SJSA1 (cell line): ENCODE results near the gene SHOC2. TPM values are rescaled to one million over a fixed set of nuclear protein-coding genes. Genes with fewer than 3 reads are reported as not detected.

ENCODE experiments used
- DNase-seq, 2 experiments: peaks; one replicate each; pipeline ENCODE4 v3.0.0-alpha.2; 2015 to 2020; ENCODE audit warnings: low spot score in 2 of 2, low read depth in 1 of 2
- H3K27ac ChIP-seq: fragments of 250-450 bp; sonication (Bioruptor Pico); 2 replicates; pipeline ENCODE4 v1.5.1; 2020; ENCODE audit warnings: mild to moderate bottlenecking, moderate library complexity
- H3K27me3 ChIP-seq: fragments of 250-450 bp; sonication (Bioruptor Pico); replicated peaks from 2 replicates; pipeline ENCODE4 v1.5.1; 2020; ENCODE audit warnings: mild to moderate bottlenecking, moderate library complexity
- H3K36me3 ChIP-seq: fragments of 250-450 bp; sonication (Bioruptor Pico); 2 replicates; pipeline ENCODE4 v1.5.1; 2020; ENCODE audit warnings: mild to moderate bottlenecking
- H3K4me1 ChIP-seq: fragments of 250-450 bp; sonication (Bioruptor Pico); replicated peaks from 2 replicates; pipeline ENCODE4 v1.6.1; 2021; ENCODE audit warnings: mild to moderate bottlenecking
- H3K4me3 ChIP-seq: fragments of 250-450 bp; sonication (Bioruptor Pico); 2 replicates; pipeline ENCODE4 v1.5.1; 2020; ENCODE audit warnings: mild to moderate bottlenecking
- H3K9me3 ChIP-seq: fragments of 250-450 bp; sonication (Bioruptor Pico); replicated peaks from 2 replicates; pipeline ENCODE4 v1.5.1; 2020; ENCODE audit warnings: mild to moderate bottlenecking
- total RNA-seq: library from RNA; depleted of rRNA; stranded (reverse); fragments of >200 nt; shearing (Covaris generic); gene quantifications from 2 replicates; pipeline ENCODE4 v1.2.3, GENCODE V29; 2014

Gene SHOC2
- total RNA-seq, 1 experiment from 2014 or later: 51.5 TPM

GRCh38 chr10:110944792-110945396, 25.5 kb downstream of the SHOC2 start:
- H3K4me3 ChIP-seq: no peak overlapping the region
- no peak for DNase-seq
- peaks cover 48% of the 10 kb centered on the region for H3K36me3 ChIP-seq
- H3K9me3 ChIP-seq: no peaks in the 10 kb centered on the region
- H3K27ac ChIP-seq: no peak overlapping the region
- no peaks in the 10 kb centered on the region for H3K4me1 ChIP-seq
- no peaks in the 10 kb centered on the region for H3K27me3 ChIP-seq

DNA sequence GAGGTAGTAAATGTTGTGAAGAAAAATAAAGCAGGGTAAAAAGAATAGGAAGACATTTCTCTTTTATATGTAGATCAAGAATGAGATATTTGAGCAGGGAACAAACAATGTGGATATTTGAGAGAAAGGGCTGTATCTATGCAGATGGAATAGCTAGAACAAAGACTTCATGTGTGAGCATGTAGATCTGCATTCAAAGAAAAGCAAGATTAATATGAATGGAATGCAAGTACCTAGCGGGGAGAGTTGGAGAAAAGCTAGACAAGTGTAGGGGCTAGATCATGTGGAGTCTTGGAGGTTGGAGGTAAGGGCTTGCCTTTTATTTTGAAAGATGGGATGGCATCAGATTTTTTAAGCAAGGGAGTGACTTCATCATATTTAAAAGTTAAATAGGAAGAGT, 27.1 kb downstream of the SHOC2 start:
- DNase-seq: no peak
- Histone ChIP-seq H3K9me3 (no peaks in the 10 kb centered on the region), H3K27me3 (no peaks in the 10 kb centered on the region), H3K4me3 (no peak overlapping the region), H3K27ac (no peak overlapping the region), H3K36me3 (peaks cover 52% of the 10 kb centered on the region), H3K4me1 (no peaks in the 10 kb centered on the region)

DNA sequence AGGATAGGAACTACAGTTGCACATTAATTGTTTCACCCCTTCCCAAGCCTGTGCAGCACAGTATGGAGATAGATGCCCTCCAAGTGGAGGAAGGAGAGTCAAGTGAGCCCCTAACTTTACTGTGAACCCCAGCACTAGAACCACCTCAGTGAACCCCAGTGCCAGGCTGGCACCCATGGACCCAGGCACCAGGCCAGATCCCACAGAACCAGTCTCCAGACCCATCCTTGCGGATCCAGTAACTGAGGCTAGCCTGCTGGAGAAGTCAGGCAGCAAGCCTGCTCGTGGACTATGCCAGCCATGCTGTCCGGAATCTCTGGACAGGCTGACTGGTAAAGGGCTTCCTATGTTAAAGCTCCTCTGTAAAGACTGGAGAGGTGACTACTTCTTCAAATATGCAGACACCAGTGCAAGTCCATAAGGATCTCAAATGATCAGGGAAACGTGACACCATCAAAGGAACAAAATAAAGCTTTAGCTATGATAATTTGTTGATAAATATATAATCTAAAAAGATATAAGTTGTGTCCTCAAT, 27.7 kb downstream of the SHOC2 start:
- Histone ChIP-seq H3K4me1 (no peaks in the 10 kb centered on the region), H3K27me3 (no peaks in the 10 kb centered on the region), H3K36me3 (peaks cover 52% of the 10 kb centered on the region), H3K27ac (no peak overlapping the region), H3K4me3 (no peak overlapping the region), H3K9me3 (no peaks in the 10 kb centered on the region)
- DNase-seq: no peak

- peaks cover 25% of the 10 kb centered on the region for H3K36me3 ChIP-seq
- no peaks in the 10 kb centered on the region for H3K4me1 ChIP-seq
- no peak overlapping the region for H3K4me3 ChIP-seq
- H3K27ac ChIP-seq: no peak overlapping the region
- no peak for DNase-seq
- H3K9me3 ChIP-seq: no peaks in the 10 kb centered on the region
- no peaks in the 10 kb centered on the region for H3K27me3 ChIP-seq
Measured at GRCh38 chr10:110951381-110951780, 32.0 kb downstream of the SHOC2 start.

DNA sequence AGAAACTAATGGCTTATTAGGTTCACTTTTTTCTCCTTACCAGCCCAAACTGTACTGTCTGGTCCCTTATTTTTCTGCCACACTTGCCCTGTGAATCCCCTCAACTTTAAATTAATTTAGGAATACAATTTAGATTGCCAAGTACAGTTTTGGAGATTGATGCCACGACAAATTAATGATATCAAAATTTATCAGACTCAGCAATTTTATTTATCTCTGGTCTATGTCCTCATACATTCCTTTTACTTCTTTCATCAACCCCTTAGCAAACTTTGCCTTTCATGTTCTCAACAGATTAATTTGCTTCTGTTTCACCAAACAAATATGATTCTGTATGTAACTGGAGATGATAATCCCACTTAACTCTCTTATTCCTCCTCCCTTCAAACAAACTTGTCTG, 38.2 kb downstream of the SHOC2 start:
- H3K27ac ChIP-seq: no peak overlapping the region
- H3K4me3 ChIP-seq: no peak overlapping the region
- H3K36me3 ChIP-seq: no peaks in the 10 kb centered on the region; the same call in none of the 2 replicates
- DNase-seq: no peak
- H3K9me3 ChIP-seq: no peaks in the 10 kb centered on the region
- H3K4me1 ChIP-seq: no peaks in the 10 kb centered on the region
- H3K27me3 ChIP-seq: no peaks in the 10 kb centered on the region

DNA sequence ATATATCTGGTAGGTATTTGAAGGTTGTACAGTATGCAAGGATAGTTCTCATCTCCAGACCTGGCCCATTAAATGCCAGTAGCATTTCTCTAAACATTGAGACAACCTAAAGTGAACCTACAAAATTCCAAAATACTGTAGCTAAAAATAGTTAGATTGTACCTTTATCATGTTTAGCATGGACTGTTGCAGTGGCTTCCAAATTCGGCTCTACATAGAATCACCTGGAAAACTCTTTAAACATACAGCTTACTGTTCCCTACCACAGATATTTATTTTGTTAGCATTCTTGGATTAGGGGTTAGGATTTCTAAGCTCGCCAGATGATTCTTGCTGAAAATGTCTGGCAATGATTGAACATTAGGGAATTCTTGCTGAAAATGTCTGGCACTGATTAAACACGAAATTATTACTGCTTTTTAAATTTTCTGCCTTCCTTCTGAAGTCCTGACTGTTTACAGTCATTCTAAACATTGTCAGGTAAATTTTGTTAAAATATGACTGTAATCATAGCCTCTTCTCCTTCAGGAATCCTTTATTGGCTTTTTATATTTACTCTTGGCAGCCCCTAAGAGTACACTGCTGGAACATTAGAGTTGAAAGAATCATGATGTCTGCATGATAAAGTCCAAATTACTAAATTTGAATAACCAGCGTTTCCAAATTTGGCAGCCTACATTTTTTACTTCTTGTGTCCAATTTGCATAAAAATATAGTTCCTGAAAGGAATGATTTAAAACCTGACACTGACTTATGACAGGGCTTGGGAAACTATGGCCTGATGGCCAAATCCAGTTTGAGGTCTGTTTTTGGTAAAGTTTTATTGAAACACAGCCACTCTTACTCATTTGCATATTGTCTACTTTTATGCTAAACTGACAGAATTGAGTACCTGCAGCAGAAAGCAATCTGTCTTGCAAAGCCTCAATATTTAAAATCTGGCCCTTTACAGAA, 40.3 kb downstream of the SHOC2 start:
- Histone ChIP-seq H3K36me3 (no peaks in the 10 kb centered on the region), H3K27ac (no peak overlapping the region), H3K4me1 (no peaks in the 10 kb centered on the region), H3K4me3 (no peak overlapping the region), H3K27me3 (no peaks in the 10 kb centered on the region), H3K9me3 (no peaks in the 10 kb centered on the region)
- DNase-seq: no peak

- no peaks in the 10 kb centered on the region for H3K36me3 ChIP-seq
- no peaks in the 10 kb centered on the region for H3K4me1 ChIP-seq
- no peak overlapping the region for H3K4me3 ChIP-seq
- no peaks in the 10 kb centered on the region for H3K9me3 ChIP-seq
- H3K27ac ChIP-seq: no peak overlapping the region
- H3K27me3 ChIP-seq: no peaks in the 10 kb centered on the region
- DNase-seq: no peak
Measured at GRCh38 chr10:110960333-110960712, 40.9 kb downstream of the SHOC2 start.

DNA sequence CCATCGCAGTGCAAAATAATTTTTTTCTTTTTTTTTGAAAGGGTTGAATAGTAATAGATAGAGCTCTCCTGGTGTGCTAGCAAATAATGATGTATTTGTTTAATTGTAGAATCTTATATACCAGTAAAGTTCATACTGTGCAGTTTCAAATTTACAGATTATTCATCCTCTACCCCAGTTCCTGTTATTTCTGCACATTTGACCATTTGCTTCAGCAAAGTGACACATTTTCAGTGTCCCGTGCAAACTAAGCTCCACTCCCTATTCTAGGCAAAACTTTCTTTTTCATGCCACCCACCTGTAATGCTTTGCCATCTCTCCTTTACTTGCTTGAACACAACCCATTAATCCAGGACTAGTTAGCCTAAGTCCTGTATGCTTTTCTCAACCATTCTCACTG, 43.0 kb downstream of the SHOC2 start:
- no peaks in the 10 kb centered on the region for H3K36me3 ChIP-seq
- no peak overlapping the region for H3K4me3 ChIP-seq
- H3K27me3 ChIP-seq: no peaks in the 10 kb centered on the region
- DNase-seq: no peak
- H3K27ac ChIP-seq: no peak overlapping the region
- H3K9me3 ChIP-seq: no peaks in the 10 kb centered on the region
- H3K4me1 ChIP-seq: no peaks in the 10 kb centered on the region

DNA sequence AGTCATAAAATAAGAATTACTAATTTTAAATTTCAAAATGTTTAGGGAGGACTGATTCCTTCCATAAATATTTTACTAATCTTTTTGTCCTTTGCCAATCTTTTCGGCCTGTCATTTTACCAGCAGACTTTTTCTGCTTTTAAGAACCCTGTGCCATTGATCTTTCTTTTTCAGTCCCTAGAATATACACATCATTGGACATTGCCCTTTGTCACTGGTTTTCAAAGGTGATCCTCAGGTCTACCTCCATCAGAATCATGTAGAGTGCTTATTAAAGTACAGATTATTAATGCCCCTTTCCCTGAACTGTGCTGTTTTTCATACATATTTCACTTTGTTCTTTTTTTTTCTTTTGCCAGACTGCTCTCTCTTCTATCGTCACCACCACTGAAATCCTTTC, 43.8 kb downstream of the SHOC2 start:
- Histone ChIP-seq H3K9me3 (no peaks in the 10 kb centered on the region), H3K4me1 (no peaks in the 10 kb centered on the region)
- DNase-seq: no peak

GRCh38 chr10:110964681-110965080, 45.3 kb downstream of the SHOC2 start:
- no peak for DNase-seq
- Histone ChIP-seq H3K9me3 (no peaks in the 10 kb centered on the region), H3K4me3 (no peak overlapping the region), H3K27me3 (no peaks in the 10 kb centered on the region), H3K27ac (no peak overlapping the region), H3K4me1 (no peaks in the 10 kb centered on the region), H3K36me3 (no peaks in the 10 kb centered on the region)

More for the DNA sequence above, 43.8 kb downstream of the SHOC2 start:
- no peak overlapping the region for H3K27ac ChIP-seq
- H3K36me3 ChIP-seq: no peaks in the 10 kb centered on the region
- H3K4me3 ChIP-seq: no peak overlapping the region
- no peaks in the 10 kb centered on the region for H3K27me3 ChIP-seq

- H3K27ac ChIP-seq: no peak overlapping the region
- no peak for DNase-seq
- no peaks in the 10 kb centered on the region for H3K9me3 ChIP-seq
- H3K27me3 ChIP-seq: no peaks in the 10 kb centered on the region
- no peaks in the 10 kb centered on the region for H3K4me1 ChIP-seq
- H3K4me3 ChIP-seq: no peak overlapping the region
- no peaks in the 10 kb centered on the region for H3K36me3 ChIP-seq
Measured at GRCh38 chr10:110965216-110965615, 45.8 kb downstream of the SHOC2 start.

- H3K9me3 ChIP-seq: no peaks in the 10 kb centered on the region
- DNase-seq: no peak
- H3K27ac ChIP-seq: no peak overlapping the region
- H3K4me3 ChIP-seq: no peak overlapping the region
- H3K36me3 ChIP-seq: no peaks in the 10 kb centered on the region
- no peaks in the 10 kb centered on the region for H3K27me3 ChIP-seq
- H3K4me1 ChIP-seq: no peaks in the 10 kb centered on the region
Measured at GRCh38 chr10:110966146-110966545, 46.7 kb downstream of the SHOC2 start.

- DNase-seq: no peak
- Histone ChIP-seq H3K27me3 (no peaks in the 10 kb centered on the region), H3K9me3 (no peaks in the 10 kb centered on the region), H3K4me1 (no peaks in the 10 kb centered on the region), H3K27ac (no peak overlapping the region), H3K4me3 (no peak overlapping the region), H3K36me3 (no peaks in the 10 kb centered on the region)
Measured at GRCh38 chr10:110967009-110967630, 47.7 kb downstream of the SHOC2 start.

GRCh38 chr10:110967645-110968044, 48.2 kb downstream of the SHOC2 start:
- Histone ChIP-seq H3K4me3 (no peak overlapping the region), H3K27ac (no peak overlapping the region), H3K27me3 (no peaks in the 10 kb centered on the region), H3K36me3 (no peaks in the 10 kb centered on the region), H3K4me1 (no peaks in the 10 kb centered on the region), H3K9me3 (no peaks in the 10 kb centered on the region)
- no peak for DNase-seq
